GM21576 (cell line): ENCODE results near the gene KCNQ1.

ENCODE experiments used
- ATAC-seq: cut with Tn5 transposase; IDR thresholded peaks from one replicate; pipeline ENCODE4 v1.9.1; 2021; ENCODE audit warnings: mild to moderate bottlenecking, moderate library complexity; ENCODE audit not compliant: unreplicated experiment

The KCNQ1 gene

DNA sequence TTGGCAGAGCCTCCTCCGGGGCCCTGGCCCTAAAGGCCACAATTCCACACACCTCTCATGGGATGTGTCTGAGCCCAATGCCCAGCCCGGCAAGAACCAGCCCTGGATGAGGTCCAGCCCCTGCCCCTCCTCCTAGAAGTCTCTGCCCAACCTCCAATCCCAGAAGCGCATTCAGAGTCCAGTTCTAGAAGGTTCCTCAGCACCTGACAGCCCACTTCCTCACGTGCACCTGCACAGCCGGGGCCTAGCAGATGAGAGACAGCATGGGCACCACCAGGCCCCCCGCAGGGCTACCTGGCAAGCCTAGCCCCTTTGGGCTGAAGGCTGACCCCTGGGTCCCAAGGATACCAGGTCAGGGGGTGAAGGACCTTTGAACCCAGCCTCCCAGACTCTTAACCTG is 452.2 kb downstream of the KCNQ1 start:
- no peak for ATAC-seq

GRCh38 chr11:2898366-2899079 is 453.7 kb downstream of the KCNQ1 start:
- no peak for ATAC-seq
